GM19099 (cell line): ENCODE data around the gene GNB1.

ENCODE experiments used
- POLR2A ChIP-seq: IDR thresholded peaks from 3 replicates; pipeline ENCODE4 v1.6.1; 2011; ENCODE audit warnings: low read depth; ENCODE audit not compliant: insufficient read length; ENCODE audit errors: extremely low read depth

Gene GNB1

DNA sequence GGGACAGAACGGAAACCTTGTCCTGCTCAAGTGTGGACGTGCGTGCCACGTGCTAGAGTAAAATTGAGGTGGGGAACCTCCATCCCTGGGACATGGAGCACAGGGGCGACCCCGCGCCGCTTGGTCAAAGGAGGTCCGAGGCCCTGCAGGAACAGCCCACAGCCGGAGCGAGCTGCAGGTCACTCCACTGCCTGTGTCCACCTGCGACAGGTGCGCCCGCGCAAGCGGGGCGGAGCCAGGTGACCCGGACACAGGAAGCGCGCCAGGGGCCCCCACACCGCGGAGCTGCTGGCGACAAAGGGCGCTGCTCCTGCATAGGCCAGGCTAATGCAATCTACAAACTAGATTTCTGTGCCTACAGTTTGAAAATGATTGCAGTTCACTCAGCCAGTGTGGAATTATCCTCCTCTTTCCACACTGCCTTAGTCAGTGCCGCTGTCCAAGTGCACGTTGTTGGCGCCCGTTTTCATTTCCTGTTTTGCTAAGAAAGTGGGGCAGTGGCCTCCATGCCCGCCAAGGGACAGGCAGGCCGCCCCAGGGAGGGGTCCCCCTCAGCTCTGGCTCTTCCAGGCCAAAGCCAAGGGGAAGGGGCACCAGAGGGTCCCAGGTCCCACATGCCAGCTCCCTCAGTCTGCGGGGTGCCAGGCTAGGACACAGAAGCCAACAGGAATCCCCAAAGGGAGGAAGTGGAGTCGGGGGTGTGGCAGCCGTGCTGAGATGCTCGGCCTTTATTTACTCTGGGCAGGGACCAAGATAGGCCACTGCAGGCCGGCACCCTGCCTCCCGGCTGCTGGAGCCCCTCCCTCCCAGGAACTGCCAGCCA is 108.3 kb downstream of the GNB1 start:
- no peak for TF ChIP-seq POLR2A

DNA sequence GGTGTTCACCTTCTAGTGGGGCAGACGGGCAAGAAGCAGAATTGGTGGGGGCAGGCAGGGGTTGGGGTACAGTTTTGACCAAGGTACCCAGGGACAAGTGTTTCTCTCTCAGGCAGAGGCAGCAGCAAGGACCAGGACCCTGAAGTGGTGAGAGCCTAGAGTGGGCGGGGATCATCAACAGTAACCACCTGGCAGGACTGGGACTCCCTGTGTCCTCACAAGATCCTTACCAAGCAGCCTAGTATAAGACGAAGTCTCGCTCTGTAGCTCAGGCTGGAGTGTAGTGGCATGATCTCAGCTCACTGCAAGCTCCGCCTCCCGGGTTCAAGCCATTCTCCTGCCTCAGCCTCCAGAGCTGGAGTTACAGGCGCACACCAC is 109.4 kb downstream of the GNB1 start:
- TF ChIP-seq POLR2A, result no peak

- TF ChIP-seq POLR2A, result no peak
These were observed 110.0 kb downstream of the GNB1 start for GRCh38 chr1:1780598-1781525.

DNA sequence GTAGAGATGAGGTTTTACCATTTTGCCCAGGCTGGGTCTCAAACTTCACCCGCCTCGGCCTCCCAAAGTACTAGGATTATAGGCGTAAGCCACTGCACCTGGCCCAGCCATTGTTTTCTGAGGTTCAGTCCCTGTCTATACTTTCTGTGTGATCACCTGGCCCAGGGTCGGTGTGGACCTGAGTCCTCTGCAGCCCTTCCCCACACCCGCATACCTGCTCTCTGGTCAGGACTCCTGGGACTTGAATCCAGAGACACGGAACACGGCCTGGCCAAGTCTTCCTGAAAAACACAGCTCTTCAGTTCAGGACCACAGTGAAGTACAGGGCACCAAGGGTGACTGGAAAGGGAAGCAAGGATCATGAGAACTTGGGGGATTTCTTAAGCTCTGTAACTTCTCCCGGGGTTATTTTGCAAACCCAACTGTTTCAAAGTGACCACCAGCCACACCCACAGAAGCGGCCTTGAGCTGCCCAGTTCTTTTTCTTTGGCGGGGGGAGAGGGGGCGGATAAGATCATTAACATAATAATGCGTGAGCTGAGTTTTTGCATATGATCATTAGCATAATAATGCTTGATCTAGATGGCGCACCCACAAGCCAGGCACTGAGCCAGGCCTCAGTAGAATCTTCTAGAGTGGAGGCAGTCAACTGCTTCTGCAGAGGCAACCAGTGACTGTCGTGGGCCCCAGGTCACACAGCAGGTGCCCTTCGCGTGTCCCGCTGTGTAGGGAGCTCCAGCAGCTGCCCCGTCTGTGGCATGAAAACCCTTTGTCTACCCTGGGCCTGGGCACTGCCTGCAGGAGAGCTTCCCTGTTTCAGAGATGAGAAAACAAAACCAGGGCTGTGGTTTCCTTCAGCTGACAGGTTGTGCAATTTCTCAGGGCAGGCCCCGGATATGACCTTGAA is 110.9 kb downstream of the GNB1 start:
- peak; percentile 33 for TF ChIP-seq POLR2A

- no peak for TF ChIP-seq POLR2A
These were observed 111.6 kb downstream of the GNB1 start for GRCh38 chr1:1779320-1779675.

DNA sequence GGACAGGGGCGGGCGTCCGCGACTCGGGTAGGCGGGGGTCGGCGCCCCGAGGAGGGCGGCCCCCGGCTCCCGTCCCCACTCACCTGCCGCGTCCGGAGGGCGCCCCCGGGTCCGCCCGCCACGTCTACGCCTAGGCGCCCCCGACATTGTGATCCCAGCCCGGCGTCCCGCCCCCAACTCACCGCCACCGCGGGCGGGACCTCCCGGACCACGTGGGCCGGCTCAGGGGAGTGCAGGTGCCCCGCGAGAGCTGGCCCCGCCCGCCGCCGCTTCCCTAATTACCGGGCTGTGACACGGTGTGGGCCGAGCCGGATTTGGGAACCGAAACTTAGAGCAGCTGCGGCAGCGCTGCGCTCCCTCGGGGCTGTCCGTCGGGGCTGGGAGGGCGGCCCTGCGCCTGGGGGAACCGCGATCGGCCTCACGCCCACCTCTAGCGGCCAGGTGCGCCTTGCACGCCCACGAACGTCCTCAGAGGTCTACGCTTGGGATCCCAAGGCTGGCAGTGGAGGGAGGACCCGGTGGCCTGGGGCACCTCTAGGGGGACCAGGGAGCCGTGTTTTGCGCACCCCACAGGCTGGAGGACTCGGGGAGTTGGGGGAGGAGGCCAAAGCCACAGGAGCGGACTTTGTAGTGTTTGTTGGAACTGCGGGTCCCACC is 112.1 kb downstream of the GNB1 start:
- TF ChIP-seq POLR2A, result peak; percentile 68

DNA sequence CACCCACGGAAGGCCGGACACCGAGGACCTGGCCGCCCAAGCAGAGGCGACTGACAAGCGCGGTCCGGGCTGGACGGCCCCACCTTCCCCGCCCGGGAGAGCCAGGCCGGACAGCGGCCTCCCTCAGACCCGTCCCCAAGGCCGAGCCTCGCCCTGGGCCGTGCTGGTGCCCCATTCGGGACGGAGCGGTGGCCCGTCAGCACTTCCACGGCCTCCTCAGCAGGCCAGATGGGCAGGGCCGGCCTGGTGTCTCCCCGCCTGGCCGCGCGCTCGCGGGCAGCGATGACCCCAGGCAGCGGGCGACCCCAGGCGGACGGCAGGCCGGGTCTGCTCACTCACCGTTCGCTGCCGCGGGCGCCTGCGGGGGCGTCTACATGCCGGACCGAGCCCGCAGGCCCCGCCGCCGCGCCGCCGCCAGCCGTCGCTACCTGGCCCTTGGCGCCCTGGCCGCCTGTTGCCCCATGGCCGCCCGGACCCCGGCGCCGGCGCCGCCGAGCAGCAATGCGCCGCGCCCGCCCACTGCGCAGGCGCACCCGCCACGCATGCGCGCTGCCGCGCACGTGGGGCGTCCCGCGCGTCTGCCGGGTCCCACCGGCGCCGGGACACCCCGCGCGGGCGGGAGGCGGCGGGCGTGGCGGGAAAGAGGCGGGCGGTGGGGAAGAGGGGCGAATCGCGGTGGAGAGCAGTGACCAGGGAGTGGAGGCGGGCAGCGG is 112.8 kb downstream of the GNB1 start, which contains the start of gene NADK:
TSS of gene NADK (minus strand) at position 521 of the 713 bp plus-strand sequence. CDS start 13,064 bp downstream, outside the sequence.
- TF ChIP-seq POLR2A, result peak; percentile 74

GRCh38 chr1:1777583-1777899 is 113.3 kb downstream of the GNB1 start:
- no peak for TF ChIP-seq POLR2A

GRCh38 chr1:1776672-1777582 is 114.0 kb downstream of the GNB1 start:
- TF ChIP-seq POLR2A, result no peak

DNA sequence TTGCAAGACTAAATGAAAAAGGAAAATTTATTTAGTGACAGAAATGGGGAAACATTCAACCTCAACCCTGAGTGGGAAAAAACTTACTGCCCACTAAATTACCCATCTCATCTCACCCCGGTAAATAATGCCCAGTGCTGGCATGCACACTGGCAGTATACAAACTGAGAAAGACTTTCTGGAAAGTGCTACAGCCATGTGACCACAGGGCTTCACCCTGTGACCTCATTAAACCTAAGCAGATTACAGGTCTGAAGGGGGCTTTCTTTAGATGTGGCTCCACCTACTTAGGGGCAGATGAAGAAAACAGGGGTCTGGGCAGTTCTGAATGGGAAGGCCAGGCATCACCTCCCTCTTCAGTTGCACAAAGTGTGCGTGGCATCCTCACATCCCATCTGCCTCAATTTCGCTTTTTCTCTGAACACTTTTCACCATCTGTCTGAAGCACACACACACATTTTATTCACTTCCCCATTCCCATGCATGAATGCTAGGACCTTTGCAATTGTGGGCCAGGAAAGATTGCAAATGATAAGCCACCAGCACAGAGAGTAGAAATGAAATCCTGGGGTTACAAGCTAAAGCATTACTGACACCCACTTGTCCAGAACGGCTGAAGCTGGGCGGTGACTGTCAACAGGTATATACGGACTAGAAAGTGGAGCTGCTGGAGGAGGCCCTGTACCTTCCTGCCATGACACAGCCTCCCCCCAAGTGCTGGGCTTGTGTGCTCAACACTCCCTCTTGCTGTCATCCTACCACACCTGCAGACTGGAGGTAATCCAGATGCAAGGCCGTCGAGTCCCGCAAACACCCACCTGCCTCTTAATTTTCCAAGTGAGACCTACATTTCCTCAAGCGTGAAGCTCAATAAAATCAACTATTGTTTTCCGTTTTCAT is 115.3 kb downstream of the GNB1 start:
- no peak for TF ChIP-seq POLR2A

GRCh38 chr1:1773874-1774273 is 117.0 kb downstream of the GNB1 start:
- TF ChIP-seq POLR2A, result no peak

GRCh38 chr1:1771096-1771495 is 119.8 kb downstream of the GNB1 start:
- TF ChIP-seq POLR2A, result no peak
